Measurements from ENCODE around the gene C14orf93. TPM values are rescaled to one million over a fixed set of nuclear protein-coding genes. Genes with fewer than 3 reads are reported as not detected.

C14orf93 gene
- total RNA-seq, 4 donors from 2014 or later = 3.7 to 16.2 (median 6.7) TPM

DNA sequence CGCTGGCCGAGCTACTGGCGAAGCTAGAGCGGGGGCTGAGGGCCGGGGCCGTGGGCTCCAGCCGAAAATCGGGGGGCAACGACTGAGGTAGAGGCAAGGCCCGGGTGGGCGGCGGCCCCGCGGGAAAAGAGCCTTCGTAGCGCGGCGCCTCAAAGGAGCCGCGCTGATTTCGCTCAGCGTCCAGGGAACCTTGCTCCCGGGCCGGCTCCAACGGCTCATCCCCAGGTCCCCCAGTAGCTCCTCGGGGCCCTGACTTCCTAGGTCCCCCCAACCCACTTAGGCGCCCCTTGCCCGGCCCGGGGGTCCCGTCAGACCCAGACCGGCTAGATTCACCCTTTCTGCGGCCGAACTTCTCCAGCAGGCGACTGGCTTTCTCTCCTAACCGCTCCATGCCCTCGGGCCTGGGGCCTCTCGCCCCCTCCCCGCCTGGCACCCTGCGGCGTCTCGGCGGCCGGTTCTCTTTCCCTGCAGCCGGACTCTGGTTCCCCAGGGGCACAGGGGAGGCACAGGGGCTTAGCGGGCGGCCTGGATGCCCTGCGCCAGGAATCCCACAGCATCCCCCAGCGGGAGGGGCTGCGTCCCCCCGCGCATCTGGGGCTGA is 28.0 kb downstream of the C14orf93 start:
- intact Hi-C loops (cut with DNase I; ENCODE audit: low total_unique reads) (loop anchor here (2.0 to 10.0 kb wide), 2 partner anchors 203 to 425 kb away; partner anchors contain the start of gene SLC7A8), in situ Hi-C loops (cut with MboI; ENCODE audit: low sequenced_read_pairs in 4 of 4) (no loop called here)
- H3K27me3 ChIP-seq = peaks cover 26 to 32% (median 32%) of the 10 kb centered on the region in 3 donors
- H3K4me1 ChIP-seq = peaks cover 3 to 21% of the 10 kb centered on the region in 2 donors
- no peak for DNase-seq
- peak overlapping the region; percentile 59 to 83 (median 71) for H3K4me3 ChIP-seq
- ATAC-seq = no peak
- H3K27ac ChIP-seq = peak overlapping the region; percentile 45 to 68 (median 54)
- no peaks in the 10 kb centered on the region for H3K36me3 ChIP-seq
- no peaks in the 10 kb centered on the region for H3K9me3 ChIP-seq
- TF ChIP-seq POLR2A (IDR thresholded peaks at IDR 0.05) = no peak
- TF ChIP-seq CTCF (IDR thresholded peaks at IDR 0.05 in 4 of 5, conservative IDR thresholded peaks at IDR 0.05 in 1 of 5) = no peak

GRCh38 chr14:22981090-22981875 is 28.7 kb downstream of the C14orf93 start:
- H3K36me3 ChIP-seq = no peaks in the 10 kb centered on the region
- DNase-seq (no peak), ATAC-seq (no peak)
- intact Hi-C loops (cut with DNase I; ENCODE audit: low total_unique reads) = loop anchor here (10.0 kb wide), 1 partner anchor 204 kb away; the partner anchor contains the start of gene SLC7A8
- no peaks in the 10 kb centered on the region for H3K9me3 ChIP-seq
- TF ChIP-seq POLR2A (IDR thresholded peaks at IDR 0.05) = no peak
- no peak for TF ChIP-seq CTCF (IDR thresholded peaks at IDR 0.05 in 4 of 5, conservative IDR thresholded peaks at IDR 0.05 in 1 of 5)
- H3K27ac ChIP-seq = peak overlapping the region; percentile 45 to 68 (median 52)
- H3K4me1 ChIP-seq = peaks cover 3 to 21% of the 10 kb centered on the region in 2 donors
- H3K27me3 ChIP-seq = peaks cover 26 to 32% (median 32%) of the 10 kb centered on the region in 3 donors
- in situ Hi-C loops (cut with MboI; ENCODE audit: low sequenced_read_pairs in 4 of 4) = no loop called here
- peak overlapping the region; percentile 59 to 83 (median 71) for H3K4me3 ChIP-seq

GRCh38 chr14:22980672-22981089 is 29.3 kb downstream of the C14orf93 start:
- peak overlapping the region; percentile 32 to 68 (median 45) for H3K27ac ChIP-seq
- H3K9me3 ChIP-seq = no peaks in the 10 kb centered on the region
- peaks cover 26 to 32% (median 32%) of the 10 kb centered on the region in 3 donors for H3K27me3 ChIP-seq
- in situ Hi-C loops (cut with MboI; ENCODE audit: low sequenced_read_pairs in 4 of 4) (no loop called here), intact Hi-C loops (cut with DNase I; ENCODE audit: low total_unique reads) (loop anchor here (10.0 kb wide), 1 partner anchor 204 kb away; the partner anchor contains the start of gene SLC7A8)
- peaks cover 3 to 21% of the 10 kb centered on the region in 2 donors for H3K4me1 ChIP-seq
- DNase-seq (no peak), ATAC-seq (no peak)
- no peaks in the 10 kb centered on the region for H3K36me3 ChIP-seq
- peak overlapping the region; percentile 59 to 83 (median 71) for H3K4me3 ChIP-seq
- TF ChIP-seq CTCF (IDR thresholded peaks at IDR 0.05 in 4 of 5, conservative IDR thresholded peaks at IDR 0.05 in 1 of 5) (no peak), POLR2A (IDR thresholded peaks at IDR 0.05) (no peak)

DNA sequence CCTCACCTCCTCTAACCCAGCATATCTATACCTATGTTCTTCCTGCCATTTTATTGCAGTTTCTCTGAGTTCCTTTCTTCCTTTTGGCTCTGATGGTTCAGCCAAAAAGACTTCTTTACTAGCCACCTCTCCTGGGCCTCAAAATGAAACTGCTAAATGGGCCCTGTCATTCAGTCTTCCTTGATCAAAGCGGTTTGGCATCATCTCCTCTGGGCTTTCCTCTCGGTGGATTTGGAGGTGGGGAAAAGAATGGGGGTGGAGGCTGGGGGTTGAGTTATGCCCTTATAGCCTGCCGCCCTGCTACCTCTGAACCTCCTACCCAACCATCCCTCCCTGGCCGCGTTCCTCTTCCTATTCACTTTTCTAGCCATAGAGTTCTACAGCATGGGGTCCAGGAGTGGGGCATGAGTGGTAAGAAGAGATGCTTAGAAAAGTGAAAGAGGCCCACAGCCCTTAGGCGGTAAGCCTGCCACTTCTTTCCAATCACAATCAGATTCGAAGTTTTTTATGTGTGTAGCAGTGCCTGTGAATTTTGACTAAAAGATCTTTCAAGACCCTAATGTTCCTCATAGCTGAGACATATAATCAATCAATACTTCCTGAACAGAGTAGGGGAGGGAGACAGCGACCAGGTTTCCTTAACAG is 30.1 kb downstream of the C14orf93 start:
- H3K4me3 ChIP-seq = peak overlapping the region in 3 of 4 donors; percentile 10 to 83 (median 70)
- in situ Hi-C loops (cut with MboI; ENCODE audit: low sequenced_read_pairs in 4 of 4) = no loop called here
- peaks cover 26 to 32% (median 32%) of the 10 kb centered on the region in 3 donors for H3K27me3 ChIP-seq
- H3K27ac ChIP-seq = peak overlapping the region in 2 of 4 donors; percentile 35 to 45
- H3K9me3 ChIP-seq = no peaks in the 10 kb centered on the region
- ATAC-seq (no peak), DNase-seq (no peak)
- peaks cover 3 to 21% of the 10 kb centered on the region in 2 donors for H3K4me1 ChIP-seq
- intact Hi-C loops (cut with DNase I; ENCODE audit: low total_unique reads) = loop anchor here (10.0 kb wide), 1 partner anchor 205 kb away; the partner anchor contains the start of gene SLC7A8
- TF ChIP-seq CTCF (IDR thresholded peaks at IDR 0.05 in 4 of 5, conservative IDR thresholded peaks at IDR 0.05 in 1 of 5) (no peak), POLR2A (IDR thresholded peaks at IDR 0.05) (no peak)
- H3K36me3 ChIP-seq = no peaks in the 10 kb centered on the region

All from gastrocnemius medialis (tissue), 4 donors.